Epithelial cell of prostate (primary cell): ENCODE results near the gene ATF7IP2.
A peak's percentile ranks its signal among the peaks of the same experiment; 100 is the strongest.
"Not testable (repeated sequence)": the region's sequence is repeated elsewhere in the genome, so short reads cannot be mapped to it uniquely, and the experiment has no call there.

Experiments
- DNase-seq: peaks from one replicate; pipeline ENCODE4 v3.0.0-alpha.2; 2011; ENCODE audit warnings: low read depth, low spot score
- H3K27ac ChIP-seq: fragments of 450-650 bp; 2 replicates; pipeline ENCODE4 v1.5.1; 2017; ENCODE audit warnings: mild to moderate bottlenecking

ATF7IP2 gene

GRCh38 chr16:10373556-10373955 lies 12.3 kb upstream of the ATF7IP2 start:
- no peak overlapping the region for H3K27ac ChIP-seq
- no peak for DNase-seq

DNA sequence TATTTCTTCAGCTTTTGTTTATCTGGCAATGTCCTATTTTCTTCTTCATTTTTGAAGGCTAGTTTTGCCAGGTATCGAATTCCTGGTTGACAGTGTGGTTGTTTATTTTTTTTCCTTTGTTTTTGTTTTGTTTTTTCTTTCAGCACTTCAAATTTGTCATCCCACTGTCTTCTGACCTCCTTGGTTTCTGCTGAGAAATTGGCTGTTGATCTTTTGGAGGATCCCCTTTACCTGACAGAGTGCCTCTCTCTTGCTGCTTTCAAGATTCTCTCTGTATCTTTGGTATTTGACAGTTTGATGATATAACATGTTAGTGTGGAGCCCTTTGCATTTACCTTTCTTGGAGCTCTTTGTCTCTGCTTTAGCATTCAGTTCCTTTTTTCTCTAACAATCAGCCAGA lies 9.6 kb upstream of the ATF7IP2 start:
- DNase-seq, result no peak
- no peak overlapping the region for H3K27ac ChIP-seq

DNA sequence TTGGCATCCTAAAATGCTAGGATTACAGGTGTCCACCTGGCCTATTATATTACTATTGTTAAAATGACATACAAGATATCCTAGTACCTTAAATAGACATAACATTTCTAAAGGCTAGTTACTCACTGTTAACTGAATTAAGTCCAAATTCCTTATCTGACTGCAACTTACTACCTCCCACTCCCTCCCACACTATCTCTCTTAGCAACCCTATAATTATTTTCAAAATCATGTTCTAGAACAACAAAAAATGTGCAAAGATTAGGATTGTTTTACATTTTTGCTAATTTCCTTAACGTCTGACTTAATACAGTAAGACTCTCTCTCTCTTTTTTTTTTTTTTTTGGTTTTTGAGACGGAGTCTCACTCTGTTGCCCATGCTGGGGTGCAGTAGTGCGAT lies 2.2 kb upstream of the ATF7IP2 start:
- DNase-seq, result no peak
- no peak overlapping the region for H3K27ac ChIP-seq

- H3K27ac ChIP-seq, result no peak overlapping the region
- DNase-seq, result no peak
Observed at GRCh38 chr16:10386517-10387100, 748 bp downstream of the ATF7IP2 start.

GRCh38 chr16:10387188-10387617 lies 1.3 kb downstream of the ATF7IP2 start:
- no peak for DNase-seq
- no peak overlapping the region for H3K27ac ChIP-seq

- DNase-seq, result no peak
- no peak overlapping the region for H3K27ac ChIP-seq
Observed at GRCh38 chr16:10388988-10389387, 3.1 kb downstream of the ATF7IP2 start.

DNA sequence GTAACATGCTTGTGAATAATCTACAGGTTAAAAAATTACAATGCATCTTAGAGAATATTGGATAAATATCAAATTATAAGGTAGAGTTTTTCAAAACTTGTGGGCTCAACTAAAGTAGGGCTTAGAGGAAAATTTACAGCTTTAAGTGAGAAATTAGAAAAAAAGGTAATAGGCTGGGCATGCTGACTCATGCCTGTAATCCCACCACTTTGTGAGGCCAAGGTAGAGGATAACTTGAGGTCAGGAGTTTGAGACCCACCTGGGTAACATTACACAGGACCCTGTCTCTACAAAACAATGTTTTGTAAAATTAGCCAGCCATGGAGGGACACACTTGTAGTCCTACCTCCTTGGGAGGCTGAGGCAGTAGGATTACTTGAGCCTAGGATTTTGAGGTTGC lies 4.5 kb downstream of the ATF7IP2 start:
- DNase-seq, result no peak
- no peak overlapping the region for H3K27ac ChIP-seq

DNA sequence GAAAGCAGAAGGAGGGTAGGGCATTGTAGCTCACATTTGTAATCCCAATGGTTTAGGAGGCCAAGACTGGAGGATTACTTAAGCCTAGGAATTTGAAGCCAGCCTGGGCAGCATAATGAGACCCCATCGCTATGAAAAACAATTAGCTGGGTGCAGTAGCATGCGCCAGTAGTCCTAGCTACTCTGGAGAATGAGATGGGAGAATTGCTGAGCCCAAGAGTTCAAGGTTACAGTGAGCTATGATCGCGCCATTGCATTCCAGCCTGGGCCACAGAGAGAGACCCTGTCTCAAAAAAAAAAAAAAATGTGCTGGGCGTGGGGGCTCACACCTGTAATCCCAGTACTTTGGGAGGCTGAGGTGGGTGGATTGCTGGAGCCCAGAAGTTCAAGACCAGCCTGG lies 5.0 kb downstream of the ATF7IP2 start:
- H3K27ac ChIP-seq, result no peak overlapping the region
- DNase-seq, result no peak

GRCh38 chr16:10391339-10391738 lies 5.5 kb downstream of the ATF7IP2 start:
- no peak overlapping the region for H3K27ac ChIP-seq
- DNase-seq, result no peak

DNA sequence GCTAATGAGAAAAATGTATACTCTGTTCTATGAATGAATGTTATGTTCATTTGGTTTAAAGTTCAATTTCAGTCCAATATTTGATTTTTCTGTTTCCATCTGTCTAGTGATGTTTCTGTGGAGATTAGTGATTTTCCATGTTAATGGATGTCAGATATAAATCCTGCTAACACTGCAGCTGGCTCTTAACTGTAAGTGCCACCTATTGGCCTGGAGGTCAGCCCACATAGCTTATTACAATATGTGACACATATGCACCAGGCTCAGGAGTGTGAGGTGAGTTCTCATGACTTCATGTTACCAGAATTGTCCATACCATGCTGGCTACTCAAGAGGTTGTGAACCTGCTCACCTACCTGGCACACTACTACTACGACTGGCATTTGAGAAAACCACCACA lies 17.1 kb downstream of the ATF7IP2 start:
- no peak overlapping the region for H3K27ac ChIP-seq
- no peak for DNase-seq

DNA sequence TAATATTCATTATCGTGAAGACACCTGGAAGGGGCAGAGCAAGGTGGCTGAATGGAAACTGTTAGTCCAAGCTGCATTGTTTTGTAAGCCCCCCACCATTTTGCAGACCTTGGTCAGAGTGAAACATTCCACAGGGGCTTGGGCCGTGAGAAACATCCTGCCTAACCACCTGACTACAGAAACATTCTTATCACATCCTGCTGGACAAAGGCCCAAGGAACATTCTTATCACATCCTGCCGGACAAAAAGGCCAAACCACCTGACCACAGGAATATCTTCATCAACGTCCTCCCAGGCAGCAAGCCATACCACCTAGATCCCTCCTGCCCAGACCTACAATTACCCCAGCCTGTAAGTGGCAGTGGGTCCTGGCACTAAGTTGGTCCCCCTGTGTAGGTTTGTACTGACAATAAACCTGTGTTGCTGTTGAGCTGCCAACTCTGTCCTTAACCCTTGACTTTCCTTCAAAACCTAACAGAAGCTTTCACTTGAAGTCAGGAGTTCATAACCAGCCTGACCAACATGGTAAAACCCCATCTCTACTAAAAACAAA lies 19.6 kb downstream of the ATF7IP2 start:
- H3K27ac ChIP-seq, result no peak overlapping the region
- no peak for DNase-seq

DNA sequence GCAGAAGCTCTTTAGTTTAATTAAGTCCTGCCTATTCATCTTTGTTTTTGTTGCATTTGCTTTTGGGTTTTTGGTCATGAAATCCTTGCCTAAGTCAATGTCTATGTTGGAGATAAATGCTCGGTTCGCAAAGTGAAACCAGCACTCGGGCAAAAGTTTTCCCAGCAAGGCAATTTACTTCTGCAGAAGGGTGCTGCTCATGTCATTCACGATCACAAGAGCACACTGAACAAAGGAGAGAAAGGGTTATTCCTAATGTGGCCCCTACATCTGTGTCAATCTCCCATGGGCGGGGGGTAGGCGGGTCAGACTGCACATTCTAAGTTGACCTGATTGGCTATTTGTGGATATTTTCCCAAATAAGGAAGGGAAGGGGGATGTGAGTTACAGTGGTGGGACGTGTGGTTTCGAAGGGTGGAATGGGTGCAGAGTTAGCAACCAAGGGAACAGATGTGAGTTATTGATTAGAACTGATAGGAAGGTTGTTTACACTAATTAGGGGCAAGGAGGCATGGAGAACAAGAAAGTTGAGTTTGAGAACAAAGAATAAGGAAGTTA lies 23.0 kb downstream of the ATF7IP2 start:
- H3K27ac ChIP-seq, result no peak overlapping the region
- DNase-seq, result no peak

DNA sequence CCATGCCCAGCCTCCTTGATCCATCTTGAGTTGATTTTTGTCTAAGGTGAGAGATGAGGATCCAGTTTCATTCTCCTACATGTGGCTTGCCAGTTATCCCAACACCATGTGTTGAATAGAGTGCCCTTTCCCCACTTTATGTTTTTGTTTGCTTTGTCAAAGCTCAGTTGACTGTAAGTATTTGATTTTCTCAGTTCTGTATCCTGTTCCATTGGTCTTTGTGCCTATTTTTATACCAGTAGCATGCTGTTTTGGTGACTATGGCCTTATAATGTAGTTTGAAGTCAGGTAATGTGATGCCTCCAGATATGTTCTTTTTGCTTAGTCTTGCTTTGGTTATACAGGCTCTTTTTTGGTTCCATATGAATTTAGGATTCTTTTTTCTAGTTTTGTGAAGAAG lies 23.9 kb downstream of the ATF7IP2 start:
- not testable (repeated sequence) for DNase-seq, H3K27ac ChIP-seq

GRCh38 chr16:10410469-10410868 lies 24.6 kb downstream of the ATF7IP2 start:
- H3K27ac ChIP-seq, result no peak overlapping the region
- no peak for DNase-seq

GRCh38 chr16:10412935-10413601 lies 27.2 kb downstream of the ATF7IP2 start:
- no peak overlapping the region for H3K27ac ChIP-seq
- DNase-seq, result no peak

GRCh38 chr16:10418204-10418603 lies 32.3 kb downstream of the ATF7IP2 start:
- H3K27ac ChIP-seq, DNase-seq: not testable (repeated sequence)

DNA sequence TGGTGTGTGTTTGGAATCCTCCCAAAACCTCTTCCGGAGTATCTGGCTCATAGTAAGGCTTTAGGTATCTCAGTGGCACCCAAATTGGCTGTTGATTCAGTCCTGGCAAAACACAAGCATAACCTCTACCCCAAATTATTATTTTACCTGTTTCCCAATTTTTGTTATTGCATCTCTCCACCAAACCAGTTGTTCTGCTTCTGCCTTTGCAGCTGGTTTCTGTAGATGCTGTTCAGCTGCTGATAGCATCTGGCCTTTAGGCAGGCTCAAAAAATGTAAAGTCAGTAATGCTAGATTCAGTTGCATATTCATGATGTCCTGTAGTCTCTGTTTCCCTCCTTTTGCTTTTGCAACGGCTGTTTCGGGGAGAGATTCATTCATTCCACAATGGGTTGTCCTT lies 33.8 kb downstream of the ATF7IP2 start:
- no peak for DNase-seq
- no peak overlapping the region for H3K27ac ChIP-seq

GRCh38 chr16:10421596-10421995 lies 35.7 kb downstream of the ATF7IP2 start:
- DNase-seq, result no peak
- H3K27ac ChIP-seq, result no peak overlapping the region

- H3K27ac ChIP-seq, result peak overlapping the region; percentile 65
- DNase-seq, result no peak
Observed at GRCh38 chr16:10428433-10429168, 42.7 kb downstream of the ATF7IP2 start.

GRCh38 chr16:10429299-10429969 lies 43.6 kb downstream of the ATF7IP2 start:
- not testable (repeated sequence) for DNase-seq
- H3K27ac ChIP-seq, result peak overlapping the region; percentile 65
